Activated T-helper 2 cell treated with anti-CD3 and anti-CD28 coated beads, Interferon-gamma antibody, Interleukin-2, Interleukin-4, amounts not matched to agents 10 μg/mL and 5 μg/mL and 100 μg/mL, durations not matched to agents 14 hours and 24 hours and 36 hours (primary cell): Measurements from ENCODE around the gene ZNF507. TPM values are rescaled to one million over a fixed set of nuclear protein-coding genes. Genes with fewer than 3 reads are reported as not detected.

Experiments used
- DNase-seq: peaks from one replicate; pipeline ENCODE4 v3.0.0; 2021; ENCODE audit warnings: low spot score
- H3K27ac Mint-ChIP-seq: one replicate; pipeline ENCODE4 v1.8.0; 2021; ENCODE audit warnings: mixed read lengths
- H3K27me3 Mint-ChIP-seq: one replicate; pipeline ENCODE4 v1.8.0; 2021; ENCODE audit warnings: low read depth, mixed read lengths
- H3K36me3 Mint-ChIP-seq: one replicate; pipeline ENCODE4 v1.8.0; 2021; ENCODE audit warnings: low read depth, mixed read lengths
- H3K4me1 Mint-ChIP-seq: one replicate; pipeline ENCODE4 v1.8.0; 2021; ENCODE audit warnings: low read depth, mixed read lengths
- H3K4me3 Mint-ChIP-seq: one replicate; pipeline ENCODE4 v1.8.0; 2021; ENCODE audit warnings: low read depth, mild to moderate bottlenecking, moderate library complexity, mixed read lengths
- H3K9me3 Mint-ChIP-seq: one replicate; pipeline ENCODE4 v1.8.0; 2021; ENCODE audit warnings: mixed read lengths
- intact Hi-C: fragments of 100-400 bp; cut with micrococcal nuclease; formaldehyde crosslinking; loops from one replicate; pipeline ENCODE4 v1.15.1; 2023
- total RNA-seq: library from RNA; stranded (reverse); gene quantifications from 2 replicates; pipeline ENCODE4 v1.2.3, GENCODE V29; 2022

The ZNF507 gene
- total RNA-seq, 1 donor from 2014 or later = 29.6 TPM

DNA sequence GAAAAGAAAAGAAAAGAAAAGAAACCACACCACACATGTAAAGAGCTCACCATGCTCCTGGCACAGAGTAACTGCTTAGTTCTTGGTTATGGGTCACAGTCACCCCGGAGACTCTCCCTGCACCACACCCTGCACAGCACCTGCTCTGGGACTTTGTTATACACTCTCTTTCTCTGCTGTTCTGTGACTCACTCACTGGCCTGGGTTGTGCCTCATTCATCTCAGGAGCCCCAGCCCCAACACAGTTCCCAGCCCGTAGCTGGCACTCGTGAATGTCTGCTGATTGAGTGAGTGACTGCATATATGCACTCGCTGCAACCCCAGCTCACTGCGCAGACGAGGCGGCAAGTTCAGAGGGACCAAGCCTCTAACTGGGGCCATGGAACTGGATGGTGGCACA lies 22.9 kb upstream of the ZNF507 start:
- H3K4me1 Mint-ChIP-seq = no peaks in the 10 kb centered on the region
- intact Hi-C loops = no loop called here
- peaks cover 7% of the 10 kb centered on the region for H3K27me3 Mint-ChIP-seq
- no peaks in the 10 kb centered on the region for H3K36me3 Mint-ChIP-seq
- no peak overlapping the region for H3K27ac Mint-ChIP-seq
- no peaks in the 10 kb centered on the region for H3K9me3 Mint-ChIP-seq
- no peak for DNase-seq
- H3K4me3 Mint-ChIP-seq = no peak overlapping the region

DNA sequence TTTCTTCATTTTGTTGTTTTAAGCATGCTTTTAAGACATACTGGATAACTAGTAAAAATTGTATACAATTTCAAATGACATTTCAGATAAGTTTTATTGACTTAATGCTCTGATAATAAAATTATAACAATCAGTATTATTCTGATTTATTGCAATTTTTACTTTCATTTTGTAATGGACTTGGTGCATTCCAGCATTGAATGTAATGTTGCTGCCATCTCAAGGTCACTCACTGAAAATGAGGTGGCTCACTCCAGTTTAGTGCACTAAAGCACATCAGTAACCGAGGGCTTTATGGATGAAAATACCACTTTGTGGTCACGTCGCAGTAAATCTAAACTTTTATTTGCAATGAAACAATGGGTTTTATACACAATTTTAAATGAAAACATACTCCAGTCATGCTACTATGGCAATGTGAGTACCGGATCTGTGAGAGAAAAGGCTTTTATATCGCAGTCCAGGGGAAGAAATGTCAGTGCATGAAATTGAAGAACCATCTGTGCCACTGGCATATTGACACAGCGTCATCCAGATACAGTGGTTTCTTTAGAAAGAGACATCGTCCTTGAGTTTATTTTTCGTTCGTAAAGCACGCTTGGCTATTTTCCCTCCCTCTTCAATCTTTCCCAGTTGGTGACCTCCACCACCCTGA lies 20.7 kb upstream of the ZNF507 start:
- Mint-ChIP-seq H3K4me1 (no peaks in the 10 kb centered on the region), H3K27me3 (peaks cover 7% of the 10 kb centered on the region), H3K9me3 (no peaks in the 10 kb centered on the region), H3K27ac (no peak overlapping the region), H3K36me3 (no peaks in the 10 kb centered on the region), H3K4me3 (no peak overlapping the region)
- intact Hi-C loops = no loop called here
- DNase-seq = no peak

DNA sequence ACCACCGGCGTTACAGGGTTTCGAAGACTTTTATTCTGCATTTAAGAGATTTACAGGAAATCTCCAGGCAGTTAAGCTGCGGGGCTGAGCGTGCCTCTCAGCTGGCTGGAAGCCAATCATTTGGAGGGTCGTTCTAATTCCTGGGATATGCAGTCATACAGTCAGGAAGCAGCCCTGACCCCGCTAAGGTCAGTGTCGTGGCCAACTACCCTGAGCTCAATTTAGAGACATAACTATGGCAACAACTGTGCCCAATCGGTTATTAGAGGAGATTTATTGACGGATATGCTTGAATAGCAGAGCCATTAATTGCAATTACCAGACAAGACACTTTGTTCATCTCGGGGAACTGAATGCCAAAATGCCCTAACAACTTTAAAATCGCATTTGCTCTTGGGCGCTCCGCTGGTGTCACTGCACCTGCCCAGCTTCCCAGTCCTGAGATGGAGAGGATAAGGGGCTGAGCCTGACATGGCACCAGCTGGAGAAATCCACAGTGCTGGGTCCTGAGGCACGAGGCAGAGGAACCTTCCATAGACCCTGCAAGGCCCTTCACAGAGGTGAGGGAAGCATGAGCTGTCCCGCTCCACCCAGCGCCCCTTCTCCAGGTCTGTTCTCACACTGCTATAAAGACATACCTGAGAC lies 15.1 kb upstream of the ZNF507 start:
- Mint-ChIP-seq H3K27me3 (peaks cover 12% of the 10 kb centered on the region), H3K4me3 (no peak overlapping the region), H3K36me3 (no peaks in the 10 kb centered on the region), H3K4me1 (no peaks in the 10 kb centered on the region), H3K9me3 (no peaks in the 10 kb centered on the region), H3K27ac (no peak overlapping the region)
- intact Hi-C loops = no loop called here
- DNase-seq = no peak

DNA sequence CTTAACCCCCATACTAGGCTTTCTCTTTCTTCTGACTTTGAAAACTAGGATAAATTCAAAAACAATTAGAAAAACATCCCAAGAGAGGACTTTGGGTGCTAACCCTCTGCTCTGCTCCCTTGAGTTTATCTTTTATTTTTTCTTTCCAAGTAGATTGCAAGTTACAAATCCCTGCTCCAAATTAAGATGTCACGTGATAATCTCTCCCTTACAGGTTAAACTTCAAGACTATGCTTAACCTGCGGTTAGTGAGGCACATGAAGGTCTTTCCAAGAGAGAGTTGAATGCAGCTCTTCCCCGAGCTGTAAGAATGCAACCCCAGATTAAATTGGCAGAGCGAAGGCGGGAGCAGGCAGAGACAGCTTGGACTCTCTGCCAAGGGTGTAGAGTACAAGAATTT lies 12.2 kb upstream of the ZNF507 start:
- H3K4me3 Mint-ChIP-seq = no peak overlapping the region

GRCh38 chr19:32336259-32337083 lies 8.9 kb upstream of the ZNF507 start:
- intact Hi-C loops = no loop called here
- Mint-ChIP-seq H3K9me3 (no peaks in the 10 kb centered on the region), H3K4me3 (no peak overlapping the region), H3K27me3 (peaks cover 7% of the 10 kb centered on the region), H3K36me3 (no peaks in the 10 kb centered on the region), H3K4me1 (no peaks in the 10 kb centered on the region), H3K27ac (no peak overlapping the region)
- no peak for DNase-seq

More for the DNA sequence above, 12.2 kb upstream of the ZNF507 start:
- intact Hi-C loops = no loop called here
- Mint-ChIP-seq H3K4me1 (no peaks in the 10 kb centered on the region), H3K36me3 (no peaks in the 10 kb centered on the region), H3K27ac (no peak overlapping the region), H3K9me3 (no peaks in the 10 kb centered on the region), H3K27me3 (peaks cover 7% of the 10 kb centered on the region)
- no peak for DNase-seq

- Mint-ChIP-seq H3K4me1 (no peaks in the 10 kb centered on the region), H3K27ac (no peak overlapping the region), H3K27me3 (peaks cover 7% of the 10 kb centered on the region), H3K36me3 (no peaks in the 10 kb centered on the region), H3K9me3 (no peaks in the 10 kb centered on the region), H3K4me3 (no peak overlapping the region)
- intact Hi-C loops = no loop called here
- DNase-seq = no peak
Observed at GRCh38 chr19:32337084-32337808, 8.2 kb upstream of the ZNF507 start.

DNA sequence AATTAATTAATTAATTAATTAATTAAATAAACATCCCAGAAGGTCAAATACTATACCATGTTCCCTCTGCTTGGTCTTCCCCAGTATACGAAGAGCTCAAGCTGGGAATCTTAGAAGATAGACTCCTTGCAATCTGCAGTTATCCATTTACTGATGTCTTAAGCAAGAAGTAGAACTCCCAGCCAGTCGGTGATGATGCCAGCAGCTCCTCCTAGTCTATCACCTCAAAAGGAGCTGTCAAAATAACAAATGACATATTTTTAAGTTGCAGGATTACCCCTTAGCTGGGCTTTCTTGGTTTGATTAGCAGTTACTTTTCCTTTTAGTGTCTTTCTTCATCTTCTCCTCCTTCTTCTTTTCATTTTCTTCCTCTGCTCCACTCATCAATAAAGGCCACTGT lies 6.0 kb upstream of the ZNF507 start:
- Mint-ChIP-seq H3K27me3 (peaks cover 5% of the 10 kb centered on the region), H3K4me3 (no peak overlapping the region), H3K9me3 (no peaks in the 10 kb centered on the region), H3K27ac (no peak overlapping the region), H3K36me3 (no peaks in the 10 kb centered on the region), H3K4me1 (no peaks in the 10 kb centered on the region)
- DNase-seq = no peak
- intact Hi-C loops = loop anchor here (1.0 kb wide), 1 partner anchor 231 kb away; no protein-coding TSS in a partner anchor

DNA sequence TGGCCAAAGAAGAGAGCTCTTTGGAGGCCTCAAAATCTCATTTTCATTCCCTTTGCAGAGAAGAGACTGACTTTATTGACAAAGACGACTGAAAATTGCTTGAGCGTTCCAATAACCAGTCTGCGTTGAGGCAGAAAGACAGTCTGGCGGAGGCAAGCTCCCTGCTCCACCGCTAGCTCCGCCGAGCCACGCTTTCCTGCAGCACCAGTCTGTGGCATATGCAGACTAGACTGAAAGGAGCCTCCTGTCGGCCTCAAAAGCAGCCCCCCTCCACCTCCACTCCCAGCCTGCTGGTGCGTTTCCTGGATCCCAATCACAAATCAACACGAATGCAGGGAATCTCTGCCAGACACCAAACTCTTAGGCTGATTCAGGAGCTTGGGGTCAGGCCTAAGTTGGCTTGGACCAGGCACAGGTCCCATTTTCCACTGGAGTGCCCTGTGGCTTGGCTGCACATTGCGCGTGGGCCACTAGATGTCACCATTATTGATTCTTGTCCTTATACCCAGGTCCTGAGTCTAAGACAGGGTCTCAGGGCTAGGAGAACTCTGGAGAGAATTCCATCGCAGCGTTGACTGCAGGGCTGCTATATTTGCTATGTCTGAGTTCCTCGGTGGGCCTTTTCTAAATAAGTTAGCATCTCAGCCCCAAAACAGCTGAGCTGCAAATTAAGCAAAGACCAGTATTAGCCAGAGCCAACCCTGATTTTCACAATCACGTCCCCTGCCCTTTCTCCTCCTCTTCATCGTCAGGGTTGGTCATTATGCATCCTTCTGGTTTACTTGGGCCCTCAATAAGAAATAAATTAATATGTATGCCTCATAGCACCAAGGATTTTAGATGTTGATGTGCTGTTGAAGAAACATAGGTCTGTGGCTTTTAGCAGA lies 5.2 kb upstream of the ZNF507 start:
- Mint-ChIP-seq H3K4me1 (no peaks in the 10 kb centered on the region), H3K4me3 (no peak overlapping the region), H3K27ac (no peak overlapping the region), H3K36me3 (no peaks in the 10 kb centered on the region), H3K27me3 (peaks cover 5% of the 10 kb centered on the region), H3K9me3 (no peaks in the 10 kb centered on the region)
- intact Hi-C loops = loop anchor here (1.0 to 10.0 kb wide), 3 partner anchors 125 to 1125 kb away; no protein-coding TSS in a partner anchor
- DNase-seq = peak; percentile 16

GRCh38 chr19:32342695-32343094 lies 2.7 kb upstream of the ZNF507 start:
- Mint-ChIP-seq H3K9me3 (no peaks in the 10 kb centered on the region), H3K36me3 (peaks cover 6% of the 10 kb centered on the region), H3K27me3 (peaks cover 5% of the 10 kb centered on the region), H3K4me1 (peaks cover 6% of the 10 kb centered on the region), H3K4me3 (no peak overlapping the region), H3K27ac (no peak overlapping the region)
- intact Hi-C loops = loop anchor here (10.0 kb wide), 2 partner anchors 122 to 1128 kb away; no protein-coding TSS in a partner anchor
- no peak for DNase-seq

DNA sequence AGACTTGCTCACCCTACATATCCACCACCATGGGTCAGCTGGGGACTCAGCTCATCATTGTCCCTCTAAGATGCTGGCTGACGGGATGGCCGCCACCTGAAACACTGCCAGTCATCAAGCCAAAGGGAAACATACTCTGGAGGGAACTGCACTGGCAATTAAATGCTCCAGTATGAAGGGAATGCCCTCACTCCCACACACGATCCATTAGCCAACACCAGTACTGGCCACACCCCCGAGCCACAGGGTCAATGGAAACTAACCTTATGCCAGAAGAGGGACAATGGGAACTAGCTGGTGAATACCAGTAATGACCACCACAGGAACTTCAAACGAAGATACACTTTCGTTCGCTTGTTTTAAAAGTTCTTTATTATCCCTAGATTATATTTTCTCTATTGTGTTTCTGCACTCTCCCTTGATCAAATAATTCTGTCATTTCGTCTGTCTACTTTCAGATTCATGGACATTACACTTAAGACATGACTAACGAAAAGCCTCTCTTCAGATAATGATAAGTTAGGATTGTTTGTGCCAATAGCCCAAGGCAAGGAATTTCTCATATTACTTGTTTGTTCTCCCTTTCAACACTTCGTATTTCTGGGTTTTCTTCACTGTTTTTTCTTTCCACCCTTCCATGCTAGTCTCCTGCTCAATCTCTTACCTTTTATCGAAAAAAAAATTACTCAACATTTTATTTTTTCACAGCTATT lies 1.7 kb upstream of the ZNF507 start:
- peaks cover 9% of the 10 kb centered on the region for H3K36me3 Mint-ChIP-seq
- no peak overlapping the region for H3K4me3 Mint-ChIP-seq
- peaks cover 5% of the 10 kb centered on the region for H3K27me3 Mint-ChIP-seq
- no peaks in the 10 kb centered on the region for H3K9me3 Mint-ChIP-seq
- intact Hi-C loops = loop anchor here (10.0 kb wide), 2 partner anchors 121 to 1129 kb away; no protein-coding TSS in a partner anchor
- H3K27ac Mint-ChIP-seq = no peak overlapping the region
- H3K4me1 Mint-ChIP-seq = peaks cover 8% of the 10 kb centered on the region
- no peak for DNase-seq

DNA sequence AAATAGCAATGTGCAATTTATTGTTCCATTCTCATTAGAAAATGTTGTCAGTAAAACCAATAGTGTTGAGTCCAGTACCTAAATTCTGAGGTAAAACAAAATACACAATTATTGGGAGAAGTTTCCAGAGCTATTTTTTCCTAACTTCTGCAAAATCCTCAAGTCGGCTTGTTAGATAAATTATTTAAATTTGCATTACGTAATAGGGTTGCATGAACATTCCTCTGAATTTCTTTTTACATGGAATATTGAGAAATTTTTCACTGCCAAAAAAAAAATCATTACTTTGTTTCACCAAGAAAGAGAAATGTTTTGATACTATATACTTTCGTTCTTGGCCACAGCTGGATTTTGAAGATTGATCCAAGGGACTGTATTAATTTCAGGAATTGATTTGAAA lies 1.5 kb downstream of the ZNF507 start:
- no peaks in the 10 kb centered on the region for H3K9me3 Mint-ChIP-seq
- H3K27me3 Mint-ChIP-seq = peaks cover 5% of the 10 kb centered on the region
- peak overlapping the region; percentile 89 for H3K4me3 Mint-ChIP-seq
- no peak for DNase-seq
- H3K36me3 Mint-ChIP-seq = peaks cover 39% of the 10 kb centered on the region
- intact Hi-C loops = loop anchor here (2.0 to 10.0 kb wide), 3 partner anchors 58 to 1132 kb away; partner anchors contain the start of gene DPY19L3
- H3K4me1 Mint-ChIP-seq = peaks cover 37% of the 10 kb centered on the region
- H3K27ac Mint-ChIP-seq = no peak overlapping the region
